Erythroblast (primary cell): ENCODE measurements around the gene ANKRD13C.
A peak's percentile ranks its signal among the peaks of the same experiment; 100 is the strongest.

Experiments
- DNase-seq, 2 experiments: peaks; one replicate each; lab custom pipeline; 2025; lab: John Stamatoyannopoulos, UW
- GATA1 ChIP-seq: IDR thresholded peaks from 2 replicates; pipeline ENCODE4 v1.6.1; 2011; ENCODE audit warnings: low read depth, mild to moderate bottlenecking, control low read depth, low read length, moderate library complexity
- POLR2A ChIP-seq: IDR thresholded peaks from 2 replicates; pipeline ENCODE4 v1.6.1; 2011; ENCODE audit warnings: mild to moderate bottlenecking, low read length

Gene ANKRD13C

DNA sequence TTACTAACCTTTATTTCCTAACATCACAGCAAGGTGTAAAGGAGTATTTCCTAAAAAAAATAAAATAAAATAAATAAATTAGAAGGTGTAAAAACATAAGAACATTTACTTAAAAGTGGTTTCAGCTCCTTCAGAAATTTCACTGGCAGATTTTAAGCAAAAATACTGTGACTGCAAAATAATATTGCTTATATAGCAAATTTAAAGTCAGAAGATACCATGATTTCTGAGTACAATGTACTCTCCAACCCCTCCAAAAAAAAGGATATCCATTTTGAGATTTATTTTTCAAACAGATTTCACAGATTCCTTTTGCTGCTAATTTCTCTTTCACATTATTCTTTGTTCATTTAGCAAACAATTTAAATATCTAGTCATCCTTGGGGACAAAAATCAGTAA, 18.5 kb downstream of the ANKRD13C start:
- TF ChIP-seq GATA1 (no peak), POLR2A (no peak)
- DNase-seq: no peak

DNA sequence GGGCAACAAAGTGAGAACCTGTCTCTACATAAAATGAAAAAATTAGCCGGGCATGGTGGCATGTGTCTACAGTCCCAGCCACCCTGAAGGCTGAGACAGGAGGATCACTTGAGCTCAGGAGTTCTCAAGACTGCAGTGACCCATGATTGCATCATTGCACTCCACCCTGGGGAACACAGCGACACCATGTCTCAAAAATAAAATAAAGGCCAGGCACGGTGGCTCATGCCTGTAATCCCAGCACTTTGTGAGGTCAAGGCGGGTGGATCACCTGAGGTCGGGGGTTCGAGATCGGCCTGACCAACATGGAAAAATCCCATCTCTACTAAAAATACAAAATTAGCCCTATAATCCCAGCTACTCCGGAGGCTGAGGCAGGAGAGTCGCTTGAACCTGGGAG, 20.1 kb downstream of the ANKRD13C start:
- no peak for TF ChIP-seq POLR2A
- no peak for TF ChIP-seq GATA1
- DNase-seq: peak; percentile 15 to 65

DNA sequence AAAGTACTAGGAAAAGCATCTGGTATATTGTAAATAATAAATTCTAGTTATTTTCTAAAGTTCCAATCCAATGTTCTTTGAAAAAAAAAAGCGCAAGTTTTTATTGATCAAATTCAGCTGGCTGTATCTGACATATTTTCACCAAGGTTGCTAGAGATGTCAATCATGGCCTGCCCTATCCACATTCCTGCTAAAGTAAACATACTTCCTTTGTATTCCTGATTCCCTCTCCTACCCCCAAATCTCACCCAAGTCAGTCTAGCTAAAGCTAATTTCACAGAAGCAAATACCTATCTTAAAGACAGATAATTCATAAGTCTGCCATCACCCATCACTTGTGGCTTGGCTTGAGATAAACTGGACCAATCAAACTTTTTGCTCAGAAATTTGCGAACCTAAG, 21.3 kb downstream of the ANKRD13C start:
- TF ChIP-seq POLR2A (no peak), GATA1 (no peak)
- DNase-seq: no peak

DNA sequence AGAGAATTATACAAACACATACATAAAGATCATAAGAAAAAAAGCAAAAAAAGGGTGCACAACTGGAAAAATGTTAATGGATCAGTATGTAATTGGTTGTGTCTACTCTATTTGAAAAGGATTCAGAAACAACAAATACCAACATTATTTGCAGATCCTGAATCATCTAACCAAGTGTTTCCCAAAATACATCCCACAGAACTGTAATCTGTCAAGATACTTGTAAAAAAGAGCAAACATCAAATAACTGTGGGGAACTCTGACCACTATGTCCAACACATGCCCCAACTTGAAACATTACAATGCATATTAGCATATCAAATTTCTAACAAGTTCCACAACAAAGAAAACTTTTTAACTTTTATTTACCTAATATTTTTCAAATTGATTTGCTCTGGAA, 22.6 kb downstream of the ANKRD13C start:
- TF ChIP-seq POLR2A: no peak
- DNase-seq: no peak

DNA sequence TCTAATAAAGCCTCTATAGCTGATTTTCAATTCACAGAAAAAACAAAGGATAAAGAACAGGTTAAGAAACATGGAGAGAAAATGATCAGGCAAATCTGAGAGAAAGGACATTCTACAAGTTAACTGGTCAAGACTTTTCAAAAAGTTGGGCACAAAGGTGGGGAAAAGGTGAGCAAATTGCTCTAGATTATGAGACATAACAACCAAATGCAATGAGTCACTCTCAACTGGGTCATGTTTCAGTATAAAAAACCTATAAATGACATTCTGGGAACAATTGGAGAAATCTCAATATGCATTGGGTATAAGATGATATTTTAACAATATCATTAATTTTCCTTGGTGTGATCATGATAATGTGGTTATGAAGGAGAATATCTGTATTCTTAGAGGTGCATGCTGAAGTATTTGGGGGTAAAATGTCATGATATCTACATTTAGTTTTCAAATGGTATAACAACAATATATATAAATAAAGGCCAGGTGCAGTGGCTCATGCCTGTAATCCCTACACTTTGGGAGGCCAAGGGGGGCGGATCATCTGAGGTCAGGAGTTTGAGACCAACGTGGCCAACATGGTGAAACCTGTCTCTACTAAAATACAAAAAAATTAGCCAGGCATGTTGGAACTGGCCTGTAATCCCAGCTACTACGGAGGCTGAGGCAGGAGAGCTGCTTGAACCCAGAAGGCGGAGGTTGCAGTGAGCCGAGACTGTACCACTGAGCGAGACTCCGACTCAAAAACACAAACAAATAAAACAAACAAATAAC, 27.0 kb downstream of the ANKRD13C start:
- no peak for TF ChIP-seq POLR2A
- no peak for TF ChIP-seq GATA1
- no peak for DNase-seq

DNA sequence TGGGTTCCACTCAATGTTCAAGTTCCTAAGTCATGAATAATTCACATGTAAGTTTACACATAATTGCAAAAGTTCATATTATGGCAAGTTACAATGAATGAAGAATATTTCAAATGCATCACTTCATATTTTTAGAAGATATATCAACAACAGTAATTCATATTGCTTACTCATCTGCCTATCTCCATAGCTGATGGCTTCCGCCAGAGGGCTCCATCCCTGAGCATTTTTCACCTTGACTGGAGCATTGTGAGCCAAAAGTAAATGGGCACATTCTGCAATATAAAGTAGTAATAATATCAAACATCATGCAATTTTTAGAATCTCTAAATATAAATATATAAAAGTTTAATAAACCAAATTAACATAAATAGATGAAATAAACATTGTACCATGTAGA, 29.8 kb downstream of the ANKRD13C start:
- peak; percentile 3 to 41 for DNase-seq

DNA sequence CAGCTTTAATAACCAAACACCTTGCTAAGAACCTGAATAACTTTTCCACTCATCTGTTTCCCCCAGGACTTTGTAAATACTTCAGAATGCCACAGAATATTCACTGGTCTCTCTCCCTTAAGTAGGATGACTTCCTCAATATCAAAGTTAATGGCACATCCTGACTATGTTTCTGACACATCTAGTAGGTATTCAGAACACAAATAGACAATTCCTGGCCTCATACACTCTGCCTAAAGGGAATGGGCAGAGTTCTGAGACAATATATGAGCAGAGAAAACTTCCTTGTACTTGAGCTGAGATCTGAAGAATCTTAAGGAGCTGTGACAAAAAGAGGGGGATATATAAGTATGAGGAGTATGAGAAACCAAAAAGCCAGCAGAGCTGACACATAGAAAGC, 34.8 kb downstream of the ANKRD13C start:
- DNase-seq: no peak

More for the DNA sequence above, 29.8 kb downstream of the ANKRD13C start:
- no peak for TF ChIP-seq GATA1
- TF ChIP-seq POLR2A: no peak

DNA sequence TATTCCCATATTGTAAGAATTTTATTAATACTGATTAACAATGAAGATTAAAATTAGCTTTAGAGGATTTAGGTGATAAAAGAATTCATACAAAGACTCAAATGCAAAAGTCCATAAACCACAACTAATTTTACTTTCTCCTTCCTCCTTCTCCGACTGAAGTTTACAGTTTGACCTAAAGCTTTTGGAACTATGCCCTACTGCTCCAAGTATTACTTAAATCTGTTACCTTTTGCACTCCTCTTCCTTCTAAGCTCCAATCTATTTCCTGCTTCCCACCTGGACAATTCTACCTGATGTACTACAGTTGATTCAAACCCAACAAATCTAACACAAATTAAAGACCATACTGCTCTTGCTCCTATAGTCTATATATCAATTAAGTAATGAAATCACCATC, 36.3 kb downstream of the ANKRD13C start:
- no peak for DNase-seq
- TF ChIP-seq POLR2A (no peak), GATA1 (no peak)

More for the DNA sequence above, 34.8 kb downstream of the ANKRD13C start:
- TF ChIP-seq GATA1 (no peak), POLR2A (no peak)

DNA sequence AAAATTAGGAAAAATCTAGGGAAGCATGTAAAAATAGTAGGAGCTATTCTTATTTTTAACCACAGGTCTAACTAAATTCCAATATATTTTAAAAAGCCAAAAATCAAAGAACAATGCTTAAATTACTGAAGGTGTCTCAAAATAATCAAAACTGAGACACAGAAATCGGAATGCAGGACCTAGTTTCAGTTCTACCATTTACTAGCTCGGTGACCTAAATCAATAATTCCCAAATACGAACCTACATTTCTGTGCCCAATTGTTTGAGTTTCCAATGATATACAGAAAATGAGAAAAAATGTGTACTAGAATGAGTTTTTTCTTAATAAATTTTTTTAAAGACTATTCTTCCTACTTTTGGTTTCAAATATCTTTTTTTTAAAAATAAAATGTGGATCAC, 37.4 kb downstream of the ANKRD13C start:
- DNase-seq: no peak
- TF ChIP-seq POLR2A (no peak), GATA1 (no peak)

DNA sequence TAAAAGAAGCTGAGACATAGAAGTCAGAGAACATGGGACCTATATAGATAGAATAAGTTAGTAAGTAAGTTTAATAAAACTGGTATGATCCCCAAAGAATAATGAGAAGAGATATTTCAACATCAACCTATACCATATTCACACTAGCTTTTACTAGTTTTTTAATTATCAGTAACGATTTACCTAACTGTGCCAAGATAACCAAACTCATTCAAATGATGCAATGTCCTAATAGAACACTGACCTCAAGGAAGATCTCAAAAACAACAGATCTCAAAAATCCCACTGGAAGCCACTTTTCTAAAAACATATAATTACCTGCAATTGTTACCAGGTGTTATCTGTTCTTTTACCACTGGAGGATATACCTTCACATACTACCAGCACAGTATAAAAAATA, 38.7 kb downstream of the ANKRD13C start:
- no peak for DNase-seq
- no peak for TF ChIP-seq GATA1

DNA sequence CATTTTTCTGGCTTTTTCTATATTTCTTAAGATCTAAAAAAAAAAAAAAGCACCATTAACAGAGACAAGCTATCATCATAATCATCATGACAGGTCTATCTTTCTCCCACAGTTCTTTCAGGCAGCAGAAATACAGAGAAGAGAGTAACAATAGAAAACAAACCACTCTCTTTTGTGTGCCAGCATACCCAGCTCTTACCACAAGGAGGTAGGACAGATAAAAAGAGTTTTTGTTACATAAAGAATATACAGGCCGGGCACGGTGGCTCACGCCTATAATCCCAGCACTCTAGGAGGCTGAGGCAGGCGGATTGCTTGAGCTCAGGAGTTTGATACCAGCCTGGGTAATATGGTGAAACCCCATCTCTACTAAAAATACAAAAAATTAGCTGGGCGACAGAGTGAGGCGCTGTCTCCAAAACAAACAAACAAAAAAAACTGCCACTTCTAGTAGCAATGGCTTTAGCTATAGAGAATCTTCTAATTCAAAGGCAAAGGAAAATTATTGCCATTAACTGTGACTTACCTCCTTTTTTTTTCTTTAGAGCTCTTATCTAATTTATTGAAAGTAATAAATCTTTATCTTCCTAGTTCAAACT, 39.7 kb downstream of the ANKRD13C start:
- TF ChIP-seq GATA1: no peak
- TF ChIP-seq POLR2A: no peak

DNA sequence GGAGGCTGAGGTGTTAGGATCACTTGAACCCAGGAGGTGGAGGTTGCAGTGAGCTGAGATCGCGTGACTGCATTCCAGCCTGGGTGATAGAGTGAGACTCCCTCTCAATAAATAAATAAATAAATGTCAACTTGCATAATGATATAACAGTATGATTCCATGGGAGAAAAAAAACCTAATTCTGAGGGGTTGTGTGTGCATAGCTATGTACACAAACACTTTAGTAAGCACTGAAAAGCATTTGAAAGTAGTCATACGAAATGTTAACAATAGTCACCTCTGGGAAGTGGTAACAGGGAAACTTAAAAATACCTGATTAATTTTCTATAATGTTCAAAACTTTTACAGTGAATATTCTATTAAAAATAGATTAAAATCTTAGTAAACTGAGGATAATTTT, 43.2 kb downstream of the ANKRD13C start:
- no peak for DNase-seq
- no peak for TF ChIP-seq POLR2A
- no peak for TF ChIP-seq GATA1

More for the DNA sequence above, 39.7 kb downstream of the ANKRD13C start:
- DNase-seq: peak in 1 of 2 experiments; percentile 11

DNA sequence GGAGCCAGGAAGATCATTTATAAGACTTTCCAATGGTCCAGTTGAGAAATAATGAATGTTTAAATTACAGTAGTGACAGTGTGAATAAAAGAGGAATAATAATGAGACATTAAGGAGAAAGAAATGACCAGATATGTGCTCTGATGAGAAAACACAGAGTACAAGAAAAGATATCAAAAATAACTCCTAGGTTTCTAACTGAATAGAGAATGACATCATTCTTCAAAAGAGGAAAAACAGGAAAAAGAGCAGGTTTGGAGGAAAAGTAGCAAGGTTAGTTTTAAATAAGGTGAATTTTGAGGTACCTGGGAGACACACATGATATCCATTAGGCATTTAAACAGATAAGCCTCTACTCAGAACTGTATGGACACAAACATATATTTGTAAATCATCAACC, 55.0 kb downstream of the ANKRD13C start:
- no peak for TF ChIP-seq POLR2A
- no peak for TF ChIP-seq GATA1
- no peak for DNase-seq

DNA sequence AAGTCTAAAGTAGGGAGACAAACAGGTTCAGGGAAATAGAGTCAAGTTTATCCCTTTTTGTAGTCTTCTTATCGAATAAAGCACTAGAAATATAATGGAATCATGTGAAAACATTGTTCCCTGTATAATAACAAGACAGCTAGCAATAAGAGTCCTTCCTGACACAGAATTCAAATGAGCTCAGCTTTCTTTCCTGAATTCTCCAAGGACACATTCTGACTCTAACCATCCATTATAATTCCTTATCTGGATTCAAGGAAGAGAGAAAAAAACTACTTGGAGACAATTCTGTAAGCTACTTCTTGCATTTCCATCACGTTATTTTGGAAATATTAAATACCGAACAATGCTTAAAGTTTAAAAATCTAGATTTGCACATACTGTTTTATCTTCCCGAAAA, 58.8 kb downstream of the ANKRD13C start:
- DNase-seq: no peak
- no peak for TF ChIP-seq POLR2A
- no peak for TF ChIP-seq GATA1
